ENCODE results near the gene MSH5. TPM values are rescaled to one million over a fixed set of nuclear protein-coding genes. Genes with fewer than 3 reads are reported as not detected.

Gene MSH5
- total and polyA plus RNA-seq, 2 of the 13 experiments (the other 11 are each of a cell fraction or from before 2014, with no cell fraction given): 10.2 to 38.7 TPM

- TF ChIP-seq KIAA2018 (CRISPR knock-in tag; IDR thresholded peaks at IDR 0.05; ENCODE audit: borderline replicate concordance): no peak
- TF ChIP-seq STAT5B (CRISPR knock-in tag; IDR thresholded peaks at IDR 0.05): no peak
- TF ChIP-seq HDAC1 (CRISPR knock-in tag; IDR thresholded peaks at IDR 0.05): no peak
- TF ChIP-seq RXRA (CRISPR knock-in tag; IDR thresholded peaks at IDR 0.05): no peak
- no peak for TF ChIP-seq KAT2B (IDR thresholded peaks at IDR 0.05; ENCODE audit: borderline replicate concordance, low read depth, low read length)
- TF ChIP-seq SYNCRIP (IDR thresholded peaks at IDR 0.05; ENCODE audit: insufficient read depth, low read depth, low read length): no peak
- no peak for TF ChIP-seq POLR2AphosphoS2 (IDR thresholded peaks at IDR 0.05; ENCODE audit: low read depth, low read length)
- no peak for TF ChIP-seq NR2F1 (CRISPR knock-in tag; IDR thresholded peaks at IDR 0.05)
- TF ChIP-seq, protein P1, sequence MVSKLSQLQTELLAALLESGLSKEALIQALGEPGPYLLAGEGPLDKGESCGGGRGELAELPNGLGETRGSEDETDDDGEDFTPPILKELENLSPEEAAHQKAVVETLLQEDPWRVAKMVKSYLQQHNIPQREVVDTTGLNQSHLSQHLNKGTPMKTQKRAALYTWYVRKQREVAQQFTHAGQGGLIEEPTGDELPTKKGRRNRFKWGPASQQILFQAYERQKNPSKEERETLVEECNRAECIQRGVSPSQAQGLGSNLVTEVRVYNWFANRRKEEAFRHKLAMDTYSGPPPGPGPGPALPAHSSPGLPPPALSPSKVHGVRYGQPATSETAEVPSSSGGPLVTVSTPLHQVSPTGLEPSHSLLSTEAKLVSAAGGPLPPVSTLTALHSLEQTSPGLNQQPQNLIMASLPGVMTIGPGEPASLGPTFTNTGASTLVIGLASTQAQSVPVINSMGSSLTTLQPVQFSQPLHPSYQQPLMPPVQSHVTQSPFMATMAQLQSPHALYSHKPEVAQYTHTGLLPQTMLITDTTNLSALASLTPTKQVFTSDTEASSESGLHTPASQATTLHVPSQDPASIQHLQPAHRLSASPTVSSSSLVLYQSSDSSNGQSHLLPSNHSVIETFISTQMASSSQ (IDR thresholded peaks at IDR 0.05; ENCODE audit: low read depth): no peak
- TF ChIP-seq, protein P1 (CRISPR knock-in tag; IDR thresholded peaks at IDR 0.05; ENCODE audit: borderline replicate concordance): no peak
- TF ChIP-seq ZNF326 (CRISPR knock-in tag; IDR thresholded peaks at IDR 0.05; ENCODE audit: borderline replicate concordance): no peak
- TF ChIP-seq JDP2 (CRISPR knock-in tag; IDR thresholded peaks at IDR 0.05; ENCODE audit: borderline replicate concordance): no peak
Measured at GRCh38 chr6:31752739-31753319, 13.0 kb downstream of the MSH5 start (continued).

Measured in HepG2 (cell line).